ENCODE measurements around the gene DAPK1.

Gene DAPK1

DNA sequence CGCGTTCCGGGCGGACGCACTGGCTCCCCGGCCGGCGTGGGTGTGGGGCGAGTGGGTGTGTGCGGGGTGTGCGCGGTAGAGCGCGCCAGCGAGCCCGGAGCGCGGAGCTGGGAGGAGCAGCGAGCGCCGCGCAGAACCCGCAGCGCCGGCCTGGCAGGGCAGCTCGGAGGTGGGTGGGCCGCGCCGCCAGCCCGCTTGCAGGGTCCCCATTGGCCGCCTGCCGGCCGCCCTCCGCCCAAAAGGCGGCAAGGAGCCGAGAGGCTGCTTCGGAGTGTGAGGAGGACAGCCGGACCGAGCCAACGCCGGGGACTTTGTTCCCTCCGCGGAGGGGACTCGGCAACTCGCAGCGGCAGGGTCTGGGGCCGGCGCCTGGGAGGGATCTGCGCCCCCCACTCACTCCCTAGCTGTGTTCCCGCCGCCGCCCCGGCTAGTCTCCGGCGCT lies at the start of gene DAPK1:
DAPK1 (plus strand) TSS at position 264 of the 442 bp plus-strand sequence. CDS start 1,211 bp downstream, outside the sequence.
- DNase-seq, result peak in 1 of 4 experiments; percentile 0

DNA sequence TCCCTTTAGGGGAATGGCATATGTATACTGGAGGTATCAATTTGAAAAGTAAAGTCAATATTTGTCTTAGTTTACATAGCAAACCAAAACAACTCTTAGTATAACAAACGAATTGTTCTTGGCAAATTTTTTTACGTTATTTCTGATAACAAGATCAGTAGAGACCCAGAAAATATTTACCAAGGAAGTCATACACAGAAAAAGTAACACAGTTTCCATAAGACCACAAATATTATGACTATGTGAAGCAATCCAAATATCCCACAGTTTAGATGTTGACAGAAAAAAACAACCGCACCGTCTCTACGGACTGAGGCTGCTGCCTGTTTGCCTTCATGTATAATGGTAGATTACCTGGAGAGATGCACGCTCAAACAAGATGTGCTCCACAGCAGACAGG lies 46.5 kb upstream of the DAPK1 start:
- DNase-seq, result no peak

DNA sequence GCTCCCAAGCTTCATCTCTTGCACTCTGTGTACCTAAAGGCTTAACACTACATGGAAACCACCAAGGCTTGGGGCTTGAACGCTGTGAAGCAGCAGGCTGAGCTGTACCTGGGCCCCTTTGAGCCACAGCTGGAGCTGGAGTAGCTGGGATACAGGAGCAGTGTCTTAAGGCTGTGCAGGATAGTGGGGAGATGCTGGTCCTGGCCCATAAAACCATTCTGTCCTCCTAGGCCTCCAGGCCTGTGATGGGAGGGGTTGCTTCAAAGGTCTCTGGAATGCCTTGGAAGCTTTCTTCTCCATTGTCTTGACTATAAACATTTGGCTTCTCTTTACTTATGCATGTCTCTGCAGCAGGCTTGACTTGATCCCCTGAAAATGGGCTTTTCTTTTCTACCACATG lies 42.3 kb upstream of the DAPK1 start:
- DNase-seq, result no peak

DNA sequence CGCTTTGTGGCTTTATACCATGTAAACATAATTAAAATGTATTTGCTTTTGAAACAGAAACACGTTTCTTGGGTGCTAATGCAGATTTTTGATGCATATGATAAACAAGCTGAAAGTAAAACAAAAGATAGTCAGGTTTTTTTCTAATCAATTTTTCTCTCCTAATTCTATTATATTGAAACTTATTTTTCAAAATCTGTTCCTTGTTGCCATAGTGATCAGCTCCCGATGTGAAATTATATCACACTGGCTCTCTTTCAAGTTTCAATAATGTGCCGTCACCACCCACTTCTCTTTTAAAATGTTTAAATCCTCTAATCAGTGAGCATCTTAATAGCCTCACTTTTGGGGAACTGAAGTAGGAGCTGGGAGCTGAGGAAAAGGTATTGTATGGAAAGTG lies 36.4 kb upstream of the DAPK1 start:
- no peak for DNase-seq

DNA sequence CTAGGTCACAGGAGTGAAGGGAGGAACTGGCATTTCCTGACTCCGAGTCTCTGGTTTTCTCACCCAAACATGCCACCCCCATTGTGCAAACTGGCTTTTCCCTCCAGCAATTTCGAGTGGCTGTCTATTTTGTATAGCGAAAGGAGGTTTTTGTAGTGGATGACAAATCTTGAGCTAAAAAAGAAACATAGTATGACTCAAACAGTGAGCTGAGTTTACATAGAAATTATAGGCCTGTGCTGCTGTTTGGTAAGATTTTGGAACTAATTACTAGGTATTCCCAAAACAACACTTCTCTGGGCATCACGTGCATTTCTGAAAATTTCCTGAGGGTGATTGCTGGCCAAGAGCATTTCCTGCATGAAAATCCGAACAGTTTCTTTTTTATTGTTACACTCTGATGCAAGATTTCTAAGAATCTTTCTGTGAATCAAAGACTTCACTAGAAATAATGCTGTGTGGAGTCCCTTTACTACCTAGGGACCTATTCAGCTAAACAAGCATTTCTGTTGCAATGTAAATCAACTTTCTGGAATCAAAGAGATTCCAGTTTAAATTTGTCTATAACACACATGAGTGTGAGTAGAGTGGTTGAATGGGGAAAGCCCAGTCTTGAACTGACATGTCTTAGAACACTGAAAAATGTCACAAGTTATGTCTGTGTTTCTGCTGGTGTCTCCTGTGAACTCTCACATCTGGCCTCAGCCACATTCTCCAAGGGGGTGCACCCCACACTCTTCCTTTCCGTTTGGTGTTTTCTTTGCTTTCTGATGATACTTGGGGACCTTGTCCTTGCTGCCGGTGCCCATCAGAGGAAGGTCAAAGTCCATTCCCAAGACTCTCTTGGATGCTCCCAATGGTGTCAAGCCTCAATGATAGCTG lies 33.3 kb upstream of the DAPK1 start:
- DNase-seq, result no peak

DNA sequence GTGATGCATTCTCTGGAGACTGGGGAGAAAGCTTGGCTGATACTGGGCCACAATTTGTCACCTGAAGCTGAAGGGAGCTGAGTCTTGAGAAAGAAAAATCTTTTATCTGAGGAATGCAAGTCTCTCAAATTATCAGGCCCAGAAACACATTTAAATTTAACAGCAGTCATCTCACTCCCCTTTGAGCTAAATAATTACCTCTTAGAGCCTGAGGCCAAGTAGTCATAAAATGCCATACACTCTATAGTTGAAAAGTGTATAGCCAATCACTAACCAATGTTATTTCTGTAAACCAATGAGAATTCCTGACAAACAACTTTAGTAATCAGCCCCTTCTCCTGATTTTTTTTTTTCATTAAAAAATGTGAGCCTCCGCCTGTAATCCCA lies 32.7 kb upstream of the DAPK1 start:
- DNase-seq, result no peak

DNA sequence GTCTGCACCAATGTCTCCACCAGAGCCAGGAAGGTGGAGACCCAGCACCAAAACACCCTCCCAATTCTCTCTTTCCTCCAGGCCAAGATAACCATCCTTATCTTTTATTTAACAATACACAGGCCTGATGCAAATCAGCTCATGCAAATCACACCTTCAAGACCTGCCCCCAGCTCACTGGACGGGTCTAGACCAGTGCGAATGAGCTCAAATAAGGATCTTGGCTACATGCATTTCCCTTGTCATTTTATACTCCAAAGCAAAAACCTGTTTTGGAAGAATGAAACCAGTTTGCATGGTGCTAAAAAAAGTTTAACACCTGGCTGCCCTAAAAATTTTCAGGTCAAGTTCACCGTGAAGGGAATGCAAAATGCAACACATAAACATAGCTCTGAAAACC lies 31.9 kb upstream of the DAPK1 start:
- no peak for DNase-seq

DNA sequence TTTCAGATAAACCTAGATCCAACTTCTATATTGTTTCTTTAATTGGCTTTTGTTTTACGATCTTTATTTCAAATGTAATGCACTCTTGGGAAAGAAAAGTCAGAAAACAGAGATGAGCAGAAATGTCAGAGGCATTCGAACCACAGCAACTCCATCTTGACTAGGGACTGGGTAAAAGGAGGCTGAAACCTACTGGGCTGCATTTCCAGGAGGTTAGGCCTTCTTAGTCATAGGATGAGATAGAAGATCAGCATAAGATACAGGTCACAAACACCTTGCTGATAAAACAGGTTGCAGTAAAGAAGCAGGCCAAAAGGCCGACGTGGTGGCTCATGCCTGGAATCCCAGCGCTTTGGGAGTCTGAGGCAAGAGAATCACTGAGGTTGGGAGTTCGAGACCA lies 30.5 kb upstream of the DAPK1 start:
- no peak for DNase-seq

DNA sequence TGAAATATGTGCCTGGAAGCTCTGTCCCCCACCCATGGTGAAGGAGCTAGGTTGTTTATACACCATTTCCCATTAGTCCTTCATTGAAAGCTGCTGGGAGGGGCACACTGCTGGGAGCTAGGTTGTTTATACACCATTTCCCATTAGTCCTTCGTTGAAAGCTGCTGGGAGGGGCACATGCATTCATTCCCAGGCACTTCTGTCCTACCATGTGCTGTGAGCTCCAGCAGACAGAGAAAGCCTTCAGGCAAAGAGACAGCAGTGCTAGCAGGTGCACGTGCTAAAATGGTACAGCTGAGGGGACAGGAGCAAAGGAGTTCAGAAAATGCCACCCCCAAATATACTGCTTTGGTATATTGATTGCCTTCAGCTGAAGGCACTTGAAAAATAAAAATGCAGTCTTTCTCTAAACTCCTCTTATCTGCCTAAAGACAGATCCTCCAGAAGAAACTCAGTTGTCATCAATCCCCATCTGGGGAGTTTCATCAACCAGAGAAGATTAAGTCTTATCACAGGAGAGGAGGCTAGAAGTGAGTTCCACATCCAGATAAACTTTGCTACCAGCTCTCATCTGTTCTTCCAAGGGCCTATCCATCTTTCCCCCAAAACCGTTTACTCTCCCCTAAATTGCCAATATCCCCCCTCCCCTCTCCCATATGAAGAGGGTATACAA lies 27.7 kb upstream of the DAPK1 start:
- no peak for DNase-seq

DNA sequence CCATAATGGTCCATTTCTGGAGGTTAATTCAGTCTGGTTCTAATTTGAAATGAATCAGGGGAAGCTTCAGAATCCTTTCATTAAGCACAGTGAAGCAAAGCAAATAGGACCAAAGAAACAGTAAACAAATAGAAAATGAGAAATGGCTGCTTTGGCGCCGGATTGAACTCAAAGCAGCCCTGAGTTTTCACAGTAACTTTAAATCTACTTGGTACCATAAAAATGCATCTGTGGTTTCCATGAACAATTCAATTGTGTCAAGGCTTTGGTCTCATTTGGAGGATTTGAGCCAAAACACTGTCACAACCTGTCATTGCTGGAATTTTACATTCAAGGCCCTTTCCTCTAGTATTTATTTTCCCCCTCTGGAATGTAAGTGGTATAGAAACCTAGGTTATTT lies 25.9 kb upstream of the DAPK1 start:
- DNase-seq, result no peak

DNA sequence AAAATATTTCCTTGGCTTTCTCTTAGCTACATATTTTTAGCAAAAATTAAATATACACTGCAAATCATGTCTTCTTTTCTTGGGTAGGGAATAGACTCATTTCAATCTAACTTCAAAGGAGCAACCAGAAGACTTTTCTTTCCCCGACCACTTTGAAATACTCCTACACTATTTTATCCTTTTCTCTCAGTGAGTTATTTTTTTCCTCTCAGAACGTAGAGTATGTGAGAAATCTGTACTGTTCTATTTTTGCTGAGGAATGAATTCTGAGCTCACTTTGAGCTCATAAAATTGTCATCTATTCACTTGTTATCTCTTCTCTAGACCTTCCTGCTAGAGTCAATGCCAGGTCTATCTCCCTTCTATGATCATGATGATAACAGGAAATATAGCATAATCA lies 22.2 kb upstream of the DAPK1 start:
- no peak for DNase-seq

DNA sequence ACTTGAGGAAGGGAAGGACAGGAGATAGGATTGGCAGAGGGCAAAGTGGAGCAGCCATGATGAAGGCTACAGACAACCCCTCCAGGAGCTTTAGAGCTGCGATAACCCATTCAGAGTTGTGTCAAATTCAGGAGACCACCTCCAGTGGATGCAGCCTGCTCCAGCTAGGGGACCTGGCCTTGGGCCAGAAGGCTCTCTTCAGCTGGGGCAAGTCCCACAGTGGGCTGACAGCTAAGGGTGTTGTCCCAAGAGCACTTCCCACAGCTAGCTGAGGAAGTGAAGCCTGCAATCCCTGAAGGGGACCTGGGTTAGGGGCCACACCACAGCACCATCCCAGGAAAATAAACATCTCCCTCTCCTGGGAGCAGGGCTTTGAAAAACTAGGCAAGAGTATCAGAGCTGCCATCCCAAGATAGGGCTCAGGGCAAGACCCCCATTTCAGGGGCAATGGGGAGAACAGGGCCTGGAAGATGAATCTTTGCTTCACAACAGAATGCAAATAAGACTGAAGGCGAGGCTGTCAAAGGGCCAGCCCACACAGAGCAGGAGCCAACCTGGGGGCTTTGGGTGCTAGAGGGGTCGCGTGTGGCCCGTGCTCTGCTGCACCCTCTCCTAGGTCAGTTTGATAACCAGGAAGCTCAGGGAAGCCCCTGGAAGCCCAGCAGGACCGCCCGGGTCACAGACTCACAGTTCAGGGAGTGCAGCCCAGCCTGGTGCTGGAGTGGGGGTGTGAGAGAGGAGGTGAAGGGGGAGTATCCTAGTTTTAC lies 19.3 kb upstream of the DAPK1 start:
- no peak for DNase-seq

DNA sequence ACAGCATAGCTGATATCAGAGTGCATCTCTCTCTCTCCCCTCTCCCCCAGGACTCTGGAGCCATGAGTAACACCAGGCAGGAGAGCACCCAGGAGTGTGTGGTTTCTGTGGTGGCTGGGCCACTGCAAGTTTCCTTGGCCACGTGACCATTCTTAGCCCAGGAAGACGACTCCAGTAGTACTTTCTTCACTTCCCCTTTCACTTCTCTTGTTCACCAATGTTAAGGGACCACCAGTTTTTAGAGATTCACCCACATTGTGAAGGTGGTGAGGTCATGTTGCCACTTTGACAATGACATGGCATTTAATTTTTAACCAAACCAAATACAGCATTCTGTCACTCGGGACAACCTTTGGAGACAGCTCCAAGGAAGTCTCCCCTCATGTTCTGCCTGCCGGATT lies 17.9 kb upstream of the DAPK1 start:
- DNase-seq, result no peak

DNA sequence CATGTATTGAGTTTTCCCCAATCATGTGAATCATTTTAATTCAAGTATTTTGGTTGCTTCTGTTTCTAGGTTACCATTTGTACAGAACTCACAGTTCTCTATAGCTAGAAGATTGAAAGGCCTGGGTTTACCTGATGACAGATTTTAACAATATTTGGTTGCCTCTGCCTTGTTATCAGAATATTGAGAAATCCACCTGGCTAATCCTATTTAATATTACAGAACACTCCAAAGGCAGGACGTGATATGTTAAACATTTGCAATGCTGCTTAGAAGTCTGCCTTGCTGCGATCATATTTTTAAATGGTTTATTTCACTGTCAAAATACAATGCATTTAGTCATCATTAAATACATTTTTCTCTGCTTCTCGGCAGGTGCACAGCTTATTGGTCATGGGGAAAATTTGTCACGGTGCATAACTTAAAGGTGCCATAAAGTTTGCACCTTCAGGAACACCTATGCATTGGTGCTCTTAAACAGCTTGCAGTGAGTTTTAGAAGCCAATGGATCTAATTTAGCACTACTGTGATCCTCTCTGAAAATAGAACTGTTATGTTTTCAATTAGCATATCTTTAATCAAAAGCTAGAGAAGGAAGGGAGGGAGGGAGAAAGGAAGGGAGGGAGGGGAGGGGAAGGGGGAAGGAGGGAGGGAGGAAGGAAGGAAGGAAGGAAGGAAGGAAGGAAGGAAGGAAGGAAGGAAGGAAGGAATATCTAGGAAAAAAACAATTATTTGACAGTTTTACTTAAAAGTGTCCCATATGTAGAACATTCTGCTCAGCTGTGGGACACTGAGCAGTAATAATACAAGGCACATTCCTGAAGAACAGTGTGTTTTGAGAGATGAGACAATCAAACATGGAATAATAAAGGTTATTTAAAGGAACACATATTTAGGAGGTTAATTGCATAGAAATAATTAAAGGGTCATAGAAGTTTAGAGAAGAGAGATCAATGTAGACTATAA lies 15.5 kb upstream of the DAPK1 start:
- no peak for DNase-seq

DNA sequence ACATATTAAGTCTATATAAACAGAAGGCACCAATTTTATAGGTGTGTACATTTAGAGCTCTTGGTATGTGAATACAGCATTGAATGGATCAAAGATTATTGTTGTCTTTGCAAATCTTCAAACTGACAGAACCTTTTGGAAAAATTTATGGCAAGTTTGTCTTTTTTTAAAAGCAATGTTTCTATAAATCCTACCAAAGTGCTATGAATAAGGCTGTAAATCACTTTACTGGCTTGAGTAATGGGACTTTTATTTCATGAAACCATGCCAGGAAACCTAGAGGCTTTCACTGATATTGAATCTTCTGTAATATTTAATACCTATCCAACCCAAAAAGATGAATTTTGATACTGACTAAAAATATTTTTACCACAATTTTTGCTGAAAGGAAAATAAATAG lies 7.4 kb upstream of the DAPK1 start:
- DNase-seq, result no peak

DNA sequence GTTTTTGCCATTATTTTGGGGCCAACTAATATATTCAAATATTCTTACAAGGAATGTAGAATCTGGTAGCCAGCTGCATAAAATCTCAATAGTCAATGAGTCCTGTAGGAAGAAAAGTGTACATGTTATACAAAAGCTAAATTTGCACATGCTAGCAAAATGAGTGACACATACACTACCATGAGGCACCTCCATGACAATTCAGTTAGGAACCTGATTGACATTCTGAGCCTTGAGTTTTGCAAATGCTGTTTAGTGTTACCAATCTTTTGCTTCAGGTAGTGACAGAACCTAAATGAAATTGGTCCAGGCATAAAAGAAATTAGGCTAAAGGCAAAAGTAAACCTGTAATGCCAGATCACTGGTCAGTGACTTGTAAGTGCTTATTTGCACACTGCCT lies 6.8 kb upstream of the DAPK1 start:
- no peak for DNase-seq

DNA sequence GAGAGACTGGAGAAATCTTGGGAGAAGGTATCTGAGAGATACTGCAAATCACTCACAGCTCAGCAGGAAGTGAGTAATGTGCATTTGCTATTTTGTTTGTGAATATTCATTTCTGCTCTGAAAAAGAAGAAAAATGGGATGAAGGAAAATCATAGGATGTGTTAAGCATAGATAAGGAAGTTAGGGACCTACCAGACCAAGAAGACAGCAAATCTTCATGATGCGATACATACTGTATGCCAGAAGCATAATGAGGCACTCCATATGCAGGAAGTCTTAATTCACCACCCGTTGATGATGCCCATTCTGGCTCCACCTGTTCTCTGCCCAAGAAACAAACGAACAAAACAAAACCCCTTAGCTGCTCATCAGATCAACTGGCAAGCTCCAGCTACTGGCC lies 6.1 kb upstream of the DAPK1 start:
- no peak for DNase-seq

DNA sequence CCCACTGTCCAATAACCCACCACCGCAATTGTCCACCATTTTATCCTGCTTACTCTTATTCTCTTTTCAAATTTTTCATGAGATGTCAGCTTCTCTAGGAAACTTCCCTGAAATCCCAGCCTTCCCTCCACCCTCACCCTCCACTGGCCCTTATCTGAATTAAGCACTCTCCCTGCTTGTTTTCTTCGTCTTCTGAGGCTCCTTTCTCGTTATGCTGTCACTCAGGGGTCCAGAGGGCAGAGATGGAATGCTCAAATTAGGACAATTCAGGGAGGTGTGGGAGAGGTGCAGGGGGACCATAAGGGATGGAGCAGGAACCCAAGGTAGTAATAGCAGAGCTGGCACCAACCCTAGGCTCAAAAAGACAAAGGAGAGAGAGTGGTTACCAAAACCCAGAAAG lies 5.0 kb upstream of the DAPK1 start:
- DNase-seq, result no peak

DNA sequence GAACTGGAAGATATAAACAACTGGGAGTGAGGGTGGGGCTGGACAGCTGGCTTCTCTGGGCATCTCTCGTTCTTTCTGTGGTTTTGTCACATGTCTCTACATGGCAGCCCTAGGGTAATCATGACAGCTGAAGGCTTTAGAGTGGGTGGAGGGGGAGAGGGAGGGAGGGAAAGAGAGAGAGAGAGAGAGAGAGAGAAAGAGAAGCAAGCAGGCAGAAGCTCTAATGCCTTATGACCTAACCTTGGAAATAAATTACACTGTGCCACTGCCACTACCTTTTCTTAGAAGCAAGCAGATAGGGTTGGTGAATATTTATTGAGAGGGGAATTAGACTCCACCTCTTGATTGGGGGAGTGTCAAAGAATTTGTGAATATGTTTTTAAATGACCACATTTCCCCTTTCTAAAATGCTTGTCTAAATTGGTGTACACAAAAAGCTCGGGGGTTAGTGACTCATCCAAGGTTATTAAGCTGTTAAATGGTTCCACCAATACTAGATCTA lies 2.6 kb upstream of the DAPK1 start:
- DNase-seq, result no peak

DNA sequence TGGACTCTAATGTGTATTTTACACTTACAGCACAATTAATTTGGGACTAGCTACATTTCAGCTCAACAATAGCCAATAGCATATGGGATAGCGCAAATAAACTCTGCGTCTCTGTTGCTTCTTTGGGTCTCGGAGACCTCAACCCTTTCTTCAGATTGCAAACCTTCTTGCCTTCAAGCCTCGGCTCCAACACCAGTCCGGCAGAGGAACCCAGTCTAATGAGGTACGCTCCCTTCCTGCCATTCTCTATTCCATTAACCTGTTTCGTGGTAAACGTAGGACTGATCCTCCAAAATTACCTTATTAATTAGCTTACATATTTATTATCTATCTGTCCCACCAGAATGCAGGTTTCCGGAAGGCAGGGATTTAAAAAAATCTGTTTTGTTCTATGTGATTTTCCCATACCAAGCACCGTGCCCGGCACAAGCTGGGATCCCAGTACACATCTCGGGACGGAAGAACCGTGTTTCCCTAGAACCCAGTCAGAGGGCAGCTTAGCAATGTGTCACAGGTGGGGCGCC lies 525 bp upstream of the DAPK1 start:
- no peak for DNase-seq

DNA sequence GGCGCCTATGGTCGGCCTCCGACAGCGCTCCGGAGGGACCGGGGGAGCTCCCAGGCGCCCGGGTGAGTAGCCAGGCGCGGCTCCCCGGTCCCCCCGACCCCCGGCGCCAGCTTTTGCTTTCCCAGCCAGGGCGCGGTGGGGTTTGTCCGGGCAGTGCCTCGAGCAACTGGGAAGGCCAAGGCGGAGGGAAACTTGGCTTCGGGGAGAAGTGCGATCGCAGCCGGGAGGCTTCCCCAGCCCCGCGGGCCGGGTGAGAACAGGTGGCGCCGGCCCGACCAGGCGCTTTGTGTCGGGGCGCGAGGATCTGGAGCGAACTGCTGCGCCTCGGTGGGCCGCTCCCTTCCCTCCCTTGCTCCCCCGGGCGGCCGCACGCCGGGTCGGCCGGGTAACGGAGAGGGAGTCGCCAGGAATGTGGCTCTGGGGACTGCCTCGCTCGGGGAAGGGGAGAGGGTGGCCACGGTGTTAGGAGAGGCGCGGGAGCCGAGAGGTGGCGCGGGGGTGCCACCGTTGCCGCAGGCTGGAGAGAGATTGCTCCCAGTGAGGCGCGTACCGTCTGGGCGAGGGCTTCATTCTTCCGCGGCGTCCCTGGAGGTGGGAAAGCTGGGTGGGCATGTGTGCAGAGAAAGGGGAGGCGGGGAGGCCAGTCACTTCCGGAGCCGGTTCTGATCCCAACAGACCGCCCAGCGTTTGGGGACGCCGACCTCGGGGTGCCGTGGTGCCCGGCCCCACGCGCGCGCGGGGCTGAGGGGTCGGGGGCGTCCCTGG lies 561 bp downstream of the DAPK1 start:
- no peak for DNase-seq

Data from activated naive CD4-positive, alpha-beta T cell (primary cell).